Epithelial cell of proximal tubule (primary cell): ENCODE measurements around the gene MYL11. TPM values are rescaled to one million over a fixed set of nuclear protein-coding genes. Genes with fewer than 3 reads are reported as not detected.
"Not testable (repeated sequence)": the region's sequence is repeated elsewhere in the genome, so short reads cannot be mapped to it uniquely, and the experiment has no call there.

ENCODE experiments used
- DNase-seq: peaks from one replicate; pipeline ENCODE4 v3.0.0-alpha.2; 2011; ENCODE audit warnings: low read depth
- H3K4me3 ChIP-seq: 2 replicates; pipeline ENCODE4 v1.5.1; 2011; ENCODE audit warnings: low read depth, mild to moderate bottlenecking, low read length
- CTCF ChIP-seq: conservative IDR thresholded peaks from 2 replicates; pipeline ENCODE4 v1.5.1; 2012; ENCODE audit warnings: low read depth, mild to moderate bottlenecking, low read length
- total RNA-seq: library from RNA; depleted of rRNA; stranded (reverse); fragments of >200 nt; gene quantifications from 2 replicates; pipeline ENCODE4 v1.2.3, GENCODE V29; 2015

Gene MYL11
- total RNA-seq = not detected in 2 replicates

- no peak for DNase-seq
- H3K4me3 ChIP-seq = no peak within 1 kb of the TSS
Measured at GRCh38 chr16:30374538-30374937, at the start of gene MYL11. Gene MYL11 (plus strand): TSS chr16:30374802. CDS start chr16:30374858, 56 bp downstream.

GRCh38 chr16:30334473-30334989 is 40.1 kb upstream of the MYL11 start:
- not testable (repeated sequence) for DNase-seq
- peak overlapping the region; percentile 73 for H3K4me3 ChIP-seq

More at GRCh38 chr16:30374538-30374937, at the start of gene MYL11:
- no peak for TF ChIP-seq CTCF

GRCh38 chr16:30335028-30335597 is 39.5 kb upstream of the MYL11 start:
- not testable (repeated sequence) for DNase-seq
- peak overlapping the region; percentile 73 for H3K4me3 ChIP-seq

- no peak for DNase-seq
- TF ChIP-seq CTCF = no peak
- peak overlapping the region; percentile 73 for H3K4me3 ChIP-seq
Measured at GRCh38 chr16:30335598-30336474, 38.8 kb upstream of the MYL11 start.

GRCh38 chr16:30337964-30338357 is 36.6 kb upstream of the MYL11 start:
- DNase-seq, H3K4me3 ChIP-seq: not testable (repeated sequence)

GRCh38 chr16:30338715-30339114 is 35.9 kb upstream of the MYL11 start:
- DNase-seq = not testable (repeated sequence)

GRCh38 chr16:30340621-30341020 is 34.0 kb upstream of the MYL11 start:
- TF ChIP-seq CTCF = no peak
- no peak overlapping the region for H3K4me3 ChIP-seq
- no peak for DNase-seq

More at GRCh38 chr16:30338715-30339114, 35.9 kb upstream of the MYL11 start:
- H3K4me3 ChIP-seq = not testable (repeated sequence)

- peak; percentile 17 for TF ChIP-seq CTCF
- not testable (repeated sequence) for H3K4me3 ChIP-seq, DNase-seq
Measured at GRCh38 chr16:30341971-30342370, 32.6 kb upstream of the MYL11 start.
